Measurements from ENCODE around the gene SVEP1.

SVEP1 gene

GRCh38 chr9:110351009-110351467 lies 228.5 kb downstream of the SVEP1 start:
- FAIRE-seq: no peak

GRCh38 chr9:110346325-110346724 lies 233.2 kb downstream of the SVEP1 start:
- no peak for FAIRE-seq

- FAIRE-seq: no peak
Measured at GRCh38 chr9:110344821-110345220, 234.7 kb downstream of the SVEP1 start.

GRCh38 chr9:110343551-110343950 lies 236.0 kb downstream of the SVEP1 start:
- FAIRE-seq: no peak

GRCh38 chr9:110340306-110340705 lies 239.2 kb downstream of the SVEP1 start:
- no peak for FAIRE-seq

GRCh38 chr9:110338143-110338542 lies 241.4 kb downstream of the SVEP1 start:
- no peak for FAIRE-seq

- FAIRE-seq: no peak
Measured at GRCh38 chr9:110337727-110338126, 241.8 kb downstream of the SVEP1 start, which contains the start of gene TXNDC8. TSS of gene TXNDC8 (minus strand) at chr9:110337863.

GRCh38 chr9:110336363-110336762 lies 243.2 kb downstream of the SVEP1 start:
- FAIRE-seq: no peak

- FAIRE-seq: no peak
Measured at GRCh38 chr9:110334871-110335270, 244.7 kb downstream of the SVEP1 start.

- FAIRE-seq: no peak
Measured at GRCh38 chr9:110334183-110334582, 245.4 kb downstream of the SVEP1 start.

- no peak for FAIRE-seq
Measured at GRCh38 chr9:110332766-110333165, 246.8 kb downstream of the SVEP1 start.

GRCh38 chr9:110330484-110331105 lies 248.9 kb downstream of the SVEP1 start:
- FAIRE-seq: no peak

- no peak for FAIRE-seq
Measured at GRCh38 chr9:110329639-110330230, 249.8 kb downstream of the SVEP1 start.

GRCh38 chr9:110328763-110329162 lies 250.8 kb downstream of the SVEP1 start:
- no peak for FAIRE-seq

- FAIRE-seq: no peak
Measured at GRCh38 chr9:110327716-110328115, 251.8 kb downstream of the SVEP1 start.

GRCh38 chr9:110323818-110324217 lies 255.7 kb downstream of the SVEP1 start:
- FAIRE-seq: no peak

GRCh38 chr9:110320651-110321445 lies 258.7 kb downstream of the SVEP1 start:
- no peak for FAIRE-seq

GRCh38 chr9:110319781-110320492 lies 259.6 kb downstream of the SVEP1 start:
- no peak for FAIRE-seq

- no peak for FAIRE-seq
Measured at GRCh38 chr9:110317911-110318310, 261.6 kb downstream of the SVEP1 start.

GRCh38 chr9:110316261-110317075 lies 263.1 kb downstream of the SVEP1 start:
- FAIRE-seq: no peak

Data from G401.6 (cell line).